ENCODE data around the gene TOLLIP.

The TOLLIP gene

DNA sequence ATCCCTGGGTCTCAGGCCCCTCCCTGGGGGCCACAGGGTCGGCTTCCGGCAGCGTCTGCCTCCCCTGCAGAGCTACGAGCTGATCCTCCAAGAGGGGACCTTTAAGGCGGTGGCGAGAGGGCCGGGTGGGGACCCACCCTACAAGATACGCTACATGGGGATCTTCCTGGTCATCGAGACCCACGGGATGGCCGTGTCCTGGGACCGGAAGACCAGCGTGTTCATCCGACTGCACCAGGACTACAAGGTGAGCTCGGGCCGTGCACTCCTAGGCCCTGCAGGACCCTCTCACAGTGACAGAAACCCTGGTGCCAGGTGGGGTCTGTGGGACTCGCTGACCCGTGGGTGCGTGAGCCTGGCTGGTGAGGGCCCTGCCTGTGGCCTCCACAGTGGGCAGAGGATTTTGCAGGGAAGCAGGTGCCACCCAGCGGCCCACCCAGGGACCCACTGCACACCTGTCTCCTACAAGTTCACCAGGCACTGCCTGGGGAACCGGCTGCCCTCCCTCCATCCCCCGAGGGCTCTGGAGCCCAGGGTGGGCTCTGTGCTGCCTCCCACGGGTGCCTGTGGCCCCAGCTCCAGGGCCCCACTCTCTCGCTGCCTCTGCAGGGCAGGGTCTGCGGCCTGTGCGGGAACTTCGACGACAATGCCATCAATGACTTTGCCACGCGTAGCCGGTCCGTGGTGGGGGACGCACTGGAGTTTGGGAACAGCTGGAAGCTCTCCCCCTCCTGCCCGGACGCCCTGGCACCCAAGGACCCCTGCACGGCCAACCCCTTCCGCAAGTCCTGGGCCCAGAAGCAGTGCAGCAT is 72.9 kb downstream of the TOLLIP start:
- TF ChIP-seq, protein P1, sequence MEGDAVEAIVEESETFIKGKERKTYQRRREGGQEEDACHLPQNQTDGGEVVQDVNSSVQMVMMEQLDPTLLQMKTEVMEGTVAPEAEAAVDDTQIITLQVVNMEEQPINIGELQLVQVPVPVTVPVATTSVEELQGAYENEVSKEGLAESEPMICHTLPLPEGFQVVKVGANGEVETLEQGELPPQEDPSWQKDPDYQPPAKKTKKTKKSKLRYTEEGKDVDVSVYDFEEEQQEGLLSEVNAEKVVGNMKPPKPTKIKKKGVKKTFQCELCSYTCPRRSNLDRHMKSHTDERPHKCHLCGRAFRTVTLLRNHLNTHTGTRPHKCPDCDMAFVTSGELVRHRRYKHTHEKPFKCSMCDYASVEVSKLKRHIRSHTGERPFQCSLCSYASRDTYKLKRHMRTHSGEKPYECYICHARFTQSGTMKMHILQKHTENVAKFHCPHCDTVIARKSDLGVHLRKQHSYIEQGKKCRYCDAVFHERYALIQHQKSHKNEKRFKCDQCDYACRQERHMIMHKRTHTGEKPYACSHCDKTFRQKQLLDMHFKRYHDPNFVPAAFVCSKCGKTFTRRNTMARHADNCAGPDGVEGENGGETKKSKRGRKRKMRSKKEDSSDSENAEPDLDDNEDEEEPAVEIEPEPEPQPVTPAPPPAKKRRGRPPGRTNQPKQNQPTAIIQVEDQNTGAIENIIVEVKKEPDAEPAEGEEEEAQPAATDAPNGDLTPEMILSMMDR (IDR thresholded peaks at IDR 0.05; ENCODE audit: low read depth, low read length) = no peak
- no peak overlapping the region for H3K4me3 ChIP-seq (ENCODE audit: low read depth, low read length)

DNA sequence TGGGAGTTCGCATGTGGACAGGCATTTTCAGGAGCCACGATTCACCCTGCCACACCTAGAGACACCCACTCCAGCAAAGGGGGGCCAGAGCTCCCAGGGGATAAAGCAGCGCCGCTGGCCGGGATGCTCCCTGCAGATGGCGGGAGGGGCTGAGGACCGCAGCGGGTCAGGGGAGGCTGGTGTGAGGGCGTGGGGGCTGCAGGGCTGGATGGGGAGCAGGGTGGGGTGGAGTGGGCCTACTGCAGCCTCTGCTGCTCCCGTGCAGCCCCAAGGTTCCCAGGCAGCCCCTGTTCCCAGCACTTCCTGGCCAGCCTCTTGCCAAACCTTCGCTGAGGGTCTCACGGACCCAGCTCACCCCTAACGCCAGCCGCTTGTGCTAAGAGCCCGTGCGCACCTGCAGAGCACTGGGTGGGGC is 73.5 kb downstream of the TOLLIP start:
- TF ChIP-seq, protein P1 (IDR thresholded peaks at IDR 0.05; ENCODE audit: low read depth, low read length) = no peak
- H3K4me3 ChIP-seq (ENCODE audit: low read depth, low read length) = no peak overlapping the region

DNA sequence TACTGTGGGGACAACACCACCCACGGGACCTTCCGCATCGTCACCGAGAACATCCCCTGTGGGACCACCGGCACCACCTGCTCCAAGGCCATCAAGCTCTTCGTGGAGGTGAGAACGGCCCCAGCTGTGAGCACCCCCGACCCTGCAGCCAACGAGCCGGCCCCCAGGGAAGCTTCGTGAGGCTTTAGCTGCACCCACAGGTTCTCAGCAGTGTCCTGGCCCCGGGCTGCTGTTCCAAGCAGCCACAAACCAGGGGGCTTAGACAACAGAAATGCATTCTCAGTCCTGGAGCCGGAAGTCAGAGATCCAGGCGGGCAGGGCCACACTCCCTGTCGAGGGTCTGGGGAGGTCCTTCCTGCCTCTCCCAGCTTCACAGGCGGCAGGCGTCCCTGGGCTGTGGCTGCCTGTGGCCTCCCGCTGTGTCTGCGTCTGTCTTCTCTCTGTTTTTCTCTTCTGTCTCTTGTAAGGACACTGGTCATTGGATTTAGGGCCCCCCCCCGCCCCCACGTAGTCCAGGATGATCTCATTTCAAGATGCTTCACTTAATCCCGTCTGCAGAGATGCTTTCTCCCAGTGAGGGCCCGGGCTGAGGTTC is 74.0 kb downstream of the TOLLIP start:
- TF ChIP-seq, protein P1 (IDR thresholded peaks at IDR 0.05; ENCODE audit: low read depth, low read length) = no peak
- H3K4me3 ChIP-seq (ENCODE audit: low read depth, low read length) = no peak overlapping the region

DNA sequence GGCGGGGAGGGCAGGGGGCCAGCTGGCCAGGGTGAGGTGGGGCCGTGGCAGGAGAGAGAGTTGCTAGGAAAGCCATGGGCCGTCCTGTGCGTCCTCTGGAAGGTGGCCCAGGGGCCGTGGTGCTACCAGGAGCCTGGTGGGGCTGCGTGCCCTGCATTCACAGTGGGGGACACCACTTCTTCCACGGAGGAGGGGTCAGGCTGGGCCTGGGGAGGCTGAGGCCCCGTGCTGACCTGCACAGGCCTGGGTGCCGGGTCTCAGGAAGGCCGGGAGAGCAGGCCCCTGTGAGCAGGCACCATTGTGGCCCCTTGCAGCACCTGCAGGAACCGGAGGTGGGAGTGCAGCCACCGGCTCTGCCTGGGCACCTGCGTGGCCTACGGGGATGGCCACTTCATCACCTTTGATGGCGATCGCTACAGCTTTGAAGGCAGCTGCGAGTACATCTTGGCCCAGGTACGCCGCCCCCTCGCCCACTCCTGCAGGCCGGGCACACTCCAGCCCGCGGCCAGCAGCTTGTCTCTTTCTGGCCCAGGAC is 74.6 kb downstream of the TOLLIP start:
- H3K4me3 ChIP-seq (ENCODE audit: low read depth, low read length) = no peak overlapping the region
- TF ChIP-seq, protein P1 (IDR thresholded peaks at IDR 0.05; ENCODE audit: low read depth, low read length) = no peak

DNA sequence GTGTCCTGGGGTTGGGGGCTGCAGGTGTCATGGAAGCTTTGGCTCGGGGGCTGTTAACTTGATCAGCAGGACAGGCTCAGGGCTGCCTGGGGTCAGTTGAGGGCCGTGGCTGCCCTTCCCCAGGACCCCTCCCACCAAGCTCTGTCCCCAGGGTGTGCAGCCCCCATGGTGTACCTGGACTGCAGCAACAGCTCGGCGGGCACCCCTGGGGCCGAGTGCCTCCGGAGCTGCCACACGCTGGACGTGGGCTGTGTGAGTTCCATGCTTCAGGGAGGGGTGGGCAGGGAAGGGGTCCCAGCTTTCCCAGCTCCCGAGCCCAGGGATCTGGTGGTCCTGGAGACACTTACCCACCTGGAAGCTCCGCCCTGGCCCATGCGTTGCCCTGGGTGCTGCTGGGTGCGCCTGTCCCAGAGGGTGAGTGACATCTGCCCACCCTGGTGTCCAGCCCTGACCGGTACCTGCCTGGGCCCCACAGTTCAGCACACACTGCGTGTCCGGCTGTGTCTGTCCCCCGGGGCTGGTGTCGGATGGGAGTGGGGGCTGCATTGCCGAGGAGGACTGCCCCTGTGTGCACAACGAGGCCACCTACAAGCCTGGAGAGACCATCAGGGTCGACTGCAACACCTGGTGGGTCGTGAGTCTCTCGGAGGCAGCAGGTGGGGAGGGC is 75.2 kb downstream of the TOLLIP start:
- H3K4me3 ChIP-seq (ENCODE audit: low read depth, low read length) = no peak overlapping the region
- TF ChIP-seq, protein P1 (IDR thresholded peaks at IDR 0.05; ENCODE audit: low read depth, low read length) = no peak

DNA sequence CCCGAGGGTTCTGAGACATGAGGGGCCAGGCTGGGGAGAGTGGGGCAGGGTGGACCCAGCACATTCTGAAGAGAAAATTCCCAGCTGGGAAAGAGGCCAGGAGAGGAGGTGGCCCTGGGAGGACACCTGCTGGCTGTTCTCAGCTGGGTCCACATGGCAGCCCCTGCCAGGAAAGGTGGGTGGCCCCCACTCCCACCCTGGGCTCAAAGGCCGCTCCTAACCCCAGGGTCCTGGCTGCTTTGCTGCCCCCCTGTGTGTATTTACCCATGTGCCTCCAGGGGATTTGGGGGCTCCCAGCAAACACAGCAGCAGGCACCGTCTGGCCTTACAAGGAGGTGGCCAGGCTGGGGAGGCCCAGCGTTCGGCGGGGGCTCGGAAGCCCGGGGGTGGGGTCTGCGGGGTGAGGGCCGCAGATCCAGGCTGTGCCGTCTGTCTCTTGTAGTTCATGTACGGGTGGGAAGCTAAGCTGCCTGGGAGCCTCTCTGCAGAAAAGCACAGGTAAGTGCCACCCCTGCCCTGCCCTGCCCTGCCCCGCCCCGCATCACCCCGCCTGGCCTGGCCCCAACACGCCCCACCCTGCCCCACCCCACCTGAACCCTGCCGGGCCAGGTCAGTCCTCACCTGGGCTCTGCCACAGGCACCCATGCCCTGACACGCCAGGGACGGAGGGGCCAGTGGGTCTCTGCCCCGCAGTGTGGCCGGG is 75.9 kb downstream of the TOLLIP start:
- H3K4me3 ChIP-seq (ENCODE audit: low read depth, low read length) = no peak overlapping the region
- TF ChIP-seq, protein P1 (IDR thresholded peaks at IDR 0.05; ENCODE audit: low read depth, low read length) = no peak

Measured in WI38 (cell line).